NCI-H748 (cell line): ENCODE measurements around the gene BTAF1.
A peak's percentile ranks its signal among the peaks of the same experiment; 100 is the strongest.
"Not testable (repeated sequence)": the region's sequence is repeated elsewhere in the genome, so short reads cannot be mapped to it uniquely, and the experiment has no call there.

Experiments
- DNase-seq: peaks from one replicate; lab custom pipeline; 2025; ENCODE audit not compliant: unreplicated experiment; lab: John Stamatoyannopoulos, UW

Gene BTAF1

DNA sequence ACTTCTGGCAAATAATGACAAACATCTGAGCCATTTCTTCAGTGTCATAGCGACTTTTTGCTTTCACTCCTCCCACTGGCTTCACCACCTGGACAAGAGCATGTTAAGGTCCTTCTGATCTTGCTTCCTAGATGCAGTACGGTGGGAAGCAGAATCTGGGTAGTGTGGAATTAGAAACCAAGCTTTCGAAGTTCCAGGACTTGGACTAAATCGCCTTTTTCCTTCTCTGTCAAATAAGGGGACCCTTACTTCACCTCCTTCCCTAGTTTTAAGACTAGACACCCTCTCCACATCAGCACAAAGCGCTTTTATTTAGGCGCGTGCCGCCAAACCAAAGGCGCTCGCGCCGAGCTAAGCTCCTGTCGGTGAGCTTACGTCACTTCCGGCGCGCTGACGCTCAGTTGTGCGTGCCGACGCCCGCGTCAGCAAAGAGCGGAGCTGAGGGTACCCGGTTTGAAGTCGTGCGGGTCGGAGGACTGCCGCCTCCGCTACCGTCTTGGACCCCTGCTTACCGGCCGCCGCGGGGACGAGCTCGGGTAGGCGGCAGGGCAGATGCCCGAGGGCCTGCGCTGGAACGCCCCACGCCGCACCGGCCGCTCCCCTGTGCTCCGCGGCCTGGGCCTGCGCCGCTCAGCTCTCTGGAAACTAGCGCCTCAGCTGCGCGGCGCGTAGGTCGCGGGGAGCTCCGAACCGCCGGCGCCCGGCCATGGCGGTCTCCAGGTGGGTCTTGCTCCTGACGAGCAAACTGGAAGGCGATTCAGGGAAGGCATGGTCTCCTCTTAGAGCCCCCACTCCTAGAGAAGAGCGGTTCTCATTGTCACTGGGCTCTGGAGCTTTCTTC is at the start of gene BTAF1:
Gene BTAF1, plus strand, starts transcription at position 400 of the 841 bp plus-strand sequence. Its CDS starts 307 bp downstream, at position 707.
- DNase-seq = peak; percentile 93

DNA sequence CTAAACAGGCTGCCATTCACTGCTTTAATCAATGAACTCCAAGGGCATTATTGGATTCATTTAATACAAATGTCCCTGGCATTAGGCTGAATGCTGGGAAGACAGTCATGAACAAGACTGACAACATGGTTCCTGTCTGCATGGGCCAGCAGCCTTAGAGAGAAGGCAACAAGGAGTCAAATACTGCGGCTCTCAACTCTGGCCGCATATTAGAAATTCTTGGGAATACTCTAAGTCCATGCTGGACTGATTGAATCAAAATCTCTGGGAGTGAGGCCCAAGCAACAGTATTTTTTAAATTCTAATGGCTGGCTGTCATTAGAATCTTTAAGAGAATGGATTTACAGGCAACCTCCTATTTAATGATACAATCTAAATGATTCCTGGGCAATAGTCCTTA is 48.4 kb upstream of the BTAF1 start:
- DNase-seq = no peak

DNA sequence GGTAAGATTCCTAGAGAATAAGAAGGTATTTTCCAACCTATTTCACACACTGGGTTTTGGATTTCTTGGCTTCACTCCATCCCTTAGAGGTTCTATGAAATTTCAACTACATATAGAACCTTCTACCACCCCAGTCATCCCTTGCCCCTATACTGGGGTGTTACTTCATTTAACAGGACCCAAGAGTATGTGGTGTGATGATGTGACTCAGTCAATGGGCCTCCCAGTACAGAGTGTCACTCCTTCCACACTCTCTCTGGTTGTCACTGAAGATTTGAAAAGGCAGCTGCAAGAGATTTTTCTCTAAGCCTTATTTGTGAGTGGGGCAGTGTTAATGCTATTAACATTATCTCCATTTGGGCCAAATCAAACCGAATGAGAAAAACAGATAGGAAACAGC is 47.8 kb upstream of the BTAF1 start:
- DNase-seq = no peak

GRCh38 chr10:91879515-91880170 is 43.9 kb upstream of the BTAF1 start:
- DNase-seq = no peak

DNA sequence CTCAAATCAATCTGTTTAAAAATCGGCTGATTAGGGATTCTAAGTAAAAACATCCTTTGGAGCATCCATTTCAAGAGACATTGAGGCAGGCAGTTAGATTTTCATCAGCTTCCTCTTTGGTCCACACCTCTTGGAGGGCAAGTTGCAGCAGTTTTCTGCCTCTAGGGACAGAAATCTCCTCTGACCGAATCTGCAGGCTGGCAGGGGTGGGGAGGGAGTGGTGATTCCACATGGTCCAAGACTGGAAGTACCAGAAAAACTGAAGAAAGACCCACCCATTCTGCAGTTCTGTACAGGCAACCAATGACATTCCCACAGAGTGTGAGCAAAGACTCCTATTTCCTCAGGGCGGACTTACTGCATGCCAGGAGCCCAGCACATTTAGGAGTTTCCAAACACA is 43.3 kb upstream of the BTAF1 start:
- no peak for DNase-seq

DNA sequence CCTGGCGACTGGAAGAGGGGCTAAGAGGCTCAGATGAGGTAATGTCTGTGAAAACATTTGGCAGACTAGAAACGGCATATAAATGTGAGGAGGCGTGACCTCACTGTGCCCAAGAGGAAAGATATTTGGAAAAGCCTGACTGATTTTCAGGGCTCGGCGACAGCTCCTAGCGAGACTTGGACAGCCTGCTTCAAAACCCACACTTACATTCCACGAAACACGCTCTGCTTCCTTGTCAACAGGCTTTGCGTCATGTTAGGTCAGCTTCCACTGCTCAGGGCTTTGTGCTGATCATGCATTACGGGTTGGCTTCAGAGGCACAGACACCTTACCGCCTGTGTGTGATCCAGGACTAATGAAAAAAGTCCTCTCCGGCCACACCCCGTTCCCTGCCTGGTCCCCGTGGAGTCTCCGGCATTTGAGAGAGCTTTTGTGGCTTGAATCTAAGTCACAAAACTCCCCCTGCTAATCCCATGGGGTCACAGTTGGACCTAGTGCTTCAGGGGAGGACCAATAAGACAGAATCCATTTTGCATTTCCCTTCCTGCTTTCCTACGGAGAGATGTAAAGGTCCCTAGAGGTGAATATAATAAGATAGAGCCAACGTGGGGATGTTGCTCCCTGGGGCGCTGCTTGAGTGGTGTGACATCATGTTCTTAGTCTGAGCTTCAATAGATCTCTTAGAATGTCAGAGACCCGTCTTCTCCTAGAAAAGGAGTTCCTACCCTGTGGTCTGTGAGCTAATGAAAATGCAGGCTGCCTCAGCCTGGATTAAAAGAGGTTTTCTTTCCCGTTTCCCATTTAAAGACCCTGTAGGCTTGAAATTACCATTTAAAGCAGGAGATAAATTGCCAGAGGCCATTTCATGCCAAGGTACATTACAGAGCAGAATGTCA is 39.8 kb upstream of the BTAF1 start:
- no peak for DNase-seq

DNA sequence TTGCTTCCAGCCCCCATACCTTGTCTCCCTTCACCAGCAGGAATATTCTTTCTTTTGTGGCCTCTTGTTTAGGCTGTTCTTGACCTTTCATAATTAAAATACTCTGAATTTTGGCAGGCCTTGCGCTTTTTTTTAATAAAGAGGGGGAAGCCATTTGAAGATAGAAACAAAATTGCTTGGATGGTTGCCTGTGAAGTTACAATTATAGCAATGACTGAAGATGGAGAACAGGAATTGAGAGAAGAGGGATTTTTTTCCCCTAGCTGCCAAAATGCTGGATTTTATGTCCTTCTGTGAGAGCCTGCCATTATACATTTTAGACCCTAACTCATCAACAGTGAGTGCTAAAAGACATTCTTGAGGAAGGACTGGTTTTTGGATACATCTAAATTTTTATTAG is 39.0 kb upstream of the BTAF1 start:
- DNase-seq = no peak

DNA sequence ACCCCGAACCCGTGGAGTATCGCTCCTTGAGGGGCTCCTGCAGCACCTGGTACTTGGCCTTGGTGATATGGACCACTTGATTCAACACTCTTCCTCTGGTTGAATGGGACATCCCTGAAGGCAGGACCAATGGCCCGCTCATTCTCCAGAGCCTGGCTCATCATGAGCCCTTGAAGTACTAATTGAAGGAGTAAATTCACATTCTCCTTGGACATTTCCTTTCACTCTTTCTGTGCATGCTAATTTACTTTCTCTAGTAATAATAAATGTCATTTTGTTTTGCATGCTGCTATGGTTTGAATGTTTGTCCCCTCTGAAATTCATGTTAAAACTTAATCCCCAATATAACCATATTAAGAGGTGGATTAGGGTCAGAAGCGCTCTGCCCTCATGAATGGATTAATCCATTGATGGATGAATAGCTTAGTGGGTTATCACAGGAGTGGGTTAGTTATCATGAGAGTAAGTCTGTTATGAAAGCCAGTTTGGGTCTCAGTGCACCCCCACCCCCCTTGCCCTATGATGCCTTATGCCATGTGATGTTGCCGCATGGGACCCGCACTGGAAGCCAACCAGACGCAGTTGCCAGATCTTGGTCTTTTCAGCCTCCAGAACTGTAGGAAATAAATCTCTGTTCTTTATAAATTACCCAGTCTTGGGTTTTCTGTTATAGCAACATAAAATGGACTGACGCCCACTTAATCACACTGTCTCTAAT is 38.0 kb upstream of the BTAF1 start:
- no peak for DNase-seq

DNA sequence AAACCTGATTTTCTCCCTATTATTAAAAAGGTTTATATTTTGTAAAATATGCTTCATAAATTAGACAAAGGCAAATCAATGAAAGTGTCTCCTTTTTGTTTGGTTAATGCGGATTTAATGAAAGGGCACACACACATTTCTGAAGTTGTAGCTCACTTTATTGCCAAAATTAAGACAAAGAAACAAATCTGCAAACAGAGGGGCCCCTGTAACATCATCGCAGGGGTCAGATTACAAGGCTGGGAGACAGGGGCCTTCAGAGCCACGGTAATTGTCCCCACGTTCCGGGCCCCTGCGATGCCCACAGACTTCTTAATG is 36.7 kb upstream of the BTAF1 start:
- DNase-seq = no peak

- DNase-seq = peak; percentile 77
Observed at GRCh38 chr10:91887272-91888076, 36.1 kb upstream of the BTAF1 start.

- no peak for DNase-seq
Observed at GRCh38 chr10:91891125-91892001, 32.2 kb upstream of the BTAF1 start.

DNA sequence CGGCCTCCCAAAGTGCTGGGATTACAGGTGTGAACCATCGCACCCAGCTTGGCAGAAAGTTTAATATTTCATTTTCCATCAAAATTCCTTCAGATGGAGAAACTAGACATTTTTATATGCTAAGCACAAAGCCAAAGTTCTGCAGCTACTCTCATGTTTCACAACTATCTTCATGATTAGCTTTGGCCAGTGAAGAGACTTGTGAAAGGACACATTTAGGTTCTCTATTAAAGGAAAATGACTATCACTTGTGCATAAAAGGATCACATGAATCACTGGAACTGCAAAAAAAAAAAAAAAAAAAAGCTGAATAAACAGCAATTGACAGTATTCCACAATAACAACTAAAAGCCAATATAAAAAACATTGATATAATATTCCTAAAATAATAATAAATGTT is 30.5 kb upstream of the BTAF1 start:
- no peak for DNase-seq

- DNase-seq = not testable (repeated sequence)
Observed at GRCh38 chr10:91894261-91894685, 29.3 kb upstream of the BTAF1 start.

GRCh38 chr10:91896212-91896756 is 27.3 kb upstream of the BTAF1 start:
- DNase-seq = no peak

GRCh38 chr10:91897421-91897820 is 26.1 kb upstream of the BTAF1 start:
- DNase-seq = no peak

GRCh38 chr10:91901784-91902677 is 21.5 kb upstream of the BTAF1 start:
- no peak for DNase-seq

DNA sequence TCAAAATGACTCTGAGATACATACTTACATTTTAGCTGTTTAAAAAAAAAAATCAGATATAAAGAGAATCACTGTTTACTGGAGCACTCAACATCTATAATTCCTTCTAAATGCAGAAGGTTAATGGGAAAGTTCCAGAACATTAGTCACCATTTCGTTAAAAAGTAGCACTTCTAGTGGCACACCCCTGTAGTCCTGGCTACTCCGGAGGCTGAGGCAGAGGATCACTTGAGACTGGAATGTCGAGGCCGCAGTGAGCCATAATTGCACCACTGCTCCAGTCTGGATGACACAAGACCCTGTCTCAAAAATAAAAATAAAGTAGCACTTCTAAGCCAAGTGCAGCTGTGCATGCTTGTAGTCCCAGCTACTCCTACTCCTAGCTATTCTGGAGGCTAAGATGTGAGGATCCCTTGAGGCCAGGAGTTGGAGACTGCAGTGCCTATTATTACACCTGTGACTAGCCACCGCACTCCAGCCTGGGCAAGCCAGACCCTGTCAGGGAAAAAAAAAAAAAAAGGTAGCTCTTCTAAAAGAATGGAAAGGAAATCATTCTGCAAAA is 16.5 kb upstream of the BTAF1 start:
- DNase-seq = no peak

- peak; percentile 44 for DNase-seq
Observed at GRCh38 chr10:91907914-91908336, 15.6 kb upstream of the BTAF1 start.
